OCI-LY7 (cell line): Measurements from ENCODE around the gene ZMPSTE24. TPM values are rescaled to one million over a fixed set of nuclear protein-coding genes. Genes with fewer than 3 reads are reported as not detected.

Experiments used
- BruUV-seq: library from RNA; stranded (reverse); fragments of 400-500 nt; replicated peaks from 2 replicates; lab custom pipeline; 2021; lab: Mats Ljungman, UMichigan
- CTCF ChIA-PET: fragments of 300-600 bp; sonication (Branson Sonifier 250); formaldehyde crosslinking; loops from one replicate; lab custom pipeline; 2022; ENCODE audit warnings: antibody characterized with exemption; ENCODE audit not compliant: unreplicated experiment; lab: Charles Lee
- POLR2A ChIA-PET: fragments of 300-600 bp; sonication (Branson Sonifier 250); formaldehyde crosslinking; loops from one replicate; lab custom pipeline; 2022; ENCODE audit warnings: antibody characterized with exemption; lab: Charles Lee
- DNase-seq: peaks from one replicate; pipeline ENCODE4 v3.0.0-alpha.2; 2015; ENCODE audit warnings: low spot score
- H2AFZ ChIP-seq: fragments of 200-600 bp; sonication (generic), shearing (Covaris generic); 2 replicates; pipeline ENCODE4 v1.6.1; 2014; ENCODE audit warnings: mild to moderate bottlenecking, antibody characterized with exemption, low read length, moderate library complexity
- H3K27ac ChIP-seq: fragments of 200-600 bp; sonication (generic); 2 replicates; pipeline ENCODE4 v1.5.1; 2014; ENCODE audit warnings: mixed run types, low read depth, mild to moderate bottlenecking, moderate library complexity, low read length, inconsistent platforms; ENCODE audit not compliant: poor library complexity, severe bottlenecking
- H3K36me3 ChIP-seq: fragments of 200-600 bp; sonication (generic); 2 replicates; pipeline ENCODE4 v1.6.1; 2014; ENCODE audit warnings: mild to moderate bottlenecking, antibody characterized with exemption, low read length, moderate library complexity, mixed read lengths; ENCODE audit not compliant: insufficient read depth
- H3K4me1 ChIP-seq: fragments of 200-600 bp; sonication (generic); 2 replicates; pipeline ENCODE4 v1.5.1; 2014; ENCODE audit warnings: mild to moderate bottlenecking, low read length; ENCODE audit not compliant: insufficient read depth, poor library complexity, severe bottlenecking
- H3K4me2 ChIP-seq: fragments of 200-600 bp; sonication (generic); 2 replicates; pipeline ENCODE4 v1.6.1; 2014; ENCODE audit warnings: mild to moderate bottlenecking, low read length
- H3K4me3 ChIP-seq: fragments of 200-600 bp; sonication (generic); 2 replicates; pipeline ENCODE4 v1.5.1; 2014; ENCODE audit warnings: mild to moderate bottlenecking, low read depth, low read length; ENCODE audit not compliant: poor library complexity, severe bottlenecking
- H3K79me2 ChIP-seq: fragments of 200-600 bp; sonication (generic); 2 replicates; pipeline ENCODE4 v1.6.1; 2016; ENCODE audit warnings: low read depth, mild to moderate bottlenecking, low read length, moderate library complexity, mixed read lengths; ENCODE audit not compliant: insufficient read depth
- H3K9me2 ChIP-seq: fragments of 200-600 bp; sonication (generic); 2 replicates; pipeline ENCODE4 v1.6.1; 2016; ENCODE audit warnings: mild to moderate bottlenecking, low read length, mixed read lengths; ENCODE audit not compliant: insufficient read depth
- H3K9me3 ChIP-seq: fragments of 200-600 bp; sonication (generic); 2 replicates; pipeline ENCODE4 v1.6.1; 2014; ENCODE audit warnings: mild to moderate bottlenecking, mixed run types, low read length, mixed read lengths
- H4K20me1 ChIP-seq: fragments of 200-600 bp; sonication (generic); 2 replicates; pipeline ENCODE4 v1.6.1; 2014; ENCODE audit warnings: mild to moderate bottlenecking, antibody characterized with exemption, low read length, moderate library complexity, mixed read lengths; ENCODE audit not compliant: insufficient read depth
- CTCF ChIP-seq: fragments of 200-600 bp; sonication (generic); conservative IDR thresholded peaks from 2 replicates; pipeline ENCODE4 v1.5.1; 2014; ENCODE audit warnings: mild to moderate bottlenecking, antibody characterized with exemption, low read length, moderate library complexity, mixed read lengths
- EZH2phosphoT487 ChIP-seq: fragments of 200-600 bp; sonication (generic); IDR thresholded peaks from 2 replicates; pipeline ENCODE4 v1.6.1; 2018; ENCODE audit warnings: low read depth, borderline replicate concordance, mild to moderate bottlenecking, mixed run types, antibody characterized with exemption, low read length, moderate library complexity, mixed read lengths
- intact Hi-C: fragments of 100-400 bp; cut with micrococcal nuclease; formaldehyde crosslinking; loops from one replicate; pipeline ENCODE4 v1.10.0; 2022; ENCODE audit not compliant: unreplicated experiment
- total RNA-seq, 2 experiments: library from RNA; depleted of rRNA in 1 of 2; stranded (reverse); fragments of >200 nt in 1 of 2; shearing (Covaris generic) in 1 of 2; gene quantifications; 2 replicates each; pipeline ENCODE4 v1.2.3, GENCODE V29; 2014 to 2022

The ZMPSTE24 gene
- total RNA-seq, 2 experiments from 2014 or later = 15.8 to 24.3 TPM

GRCh38 chr1:40307186-40307585, 49.1 kb downstream of the ZMPSTE24 start:
- no peak for DNase-seq
- ChIA-PET POLR2A (no interaction called here), CTCF (interaction anchor here (0.8 kb wide), 1 partner anchor 163 kb away, joined by 3 read pairs; no protein-coding TSS in a partner anchor)
- Histone ChIP-seq H4K20me1 (no peaks in the 10 kb centered on the region), H3K79me2 (no peaks in the 10 kb centered on the region), H2AFZ (no peak overlapping the region), H3K4me2 (no peak overlapping the region), H3K36me3 (no peaks in the 10 kb centered on the region), H3K9me2 (no peaks in the 10 kb centered on the region), H3K4me1 (peaks cover 6% of the 10 kb centered on the region), H3K9me3 (no peaks in the 10 kb centered on the region), H3K27ac (no peak overlapping the region), H3K4me3 (no peak overlapping the region)
- BruUV-seq = no TSS peak
- intact Hi-C loops = no loop called here
- TF ChIP-seq CTCF (no peak), EZH2phosphoT487 (no peak)

GRCh38 chr1:40308036-40308727, 50.1 kb downstream of the ZMPSTE24 start:
- ChIA-PET CTCF (interaction anchor here (0.8 kb wide), 1 partner anchor 164 kb away, joined by 3 read pairs; no protein-coding TSS in a partner anchor), POLR2A (no interaction called here)
- H3K9me3 ChIP-seq = no peaks in the 10 kb centered on the region
- DNase-seq = no peak
- no TSS peak for BruUV-seq
- no peak for TF ChIP-seq EZH2phosphoT487
- no peak overlapping the region for H3K4me2 ChIP-seq
- no peak overlapping the region for H3K4me3 ChIP-seq
- no peak overlapping the region for H2AFZ ChIP-seq
- H3K79me2 ChIP-seq = no peaks in the 10 kb centered on the region
- H3K4me1 ChIP-seq = peaks cover 15% of the 10 kb centered on the region
- H3K9me2 ChIP-seq = no peaks in the 10 kb centered on the region
- intact Hi-C loops = no loop called here
- H3K27ac ChIP-seq = no peak overlapping the region
- H3K36me3 ChIP-seq = no peaks in the 10 kb centered on the region
- H4K20me1 ChIP-seq = no peaks in the 10 kb centered on the region

GRCh38 chr1:40309374-40310128, 51.5 kb downstream of the ZMPSTE24 start:
- DNase-seq = no peak
- TF ChIP-seq EZH2phosphoT487 = no peak
- no peak for TF ChIP-seq CTCF
- Histone ChIP-seq H3K79me2 (no peaks in the 10 kb centered on the region), H3K27ac (no peak overlapping the region), H3K4me1 (peaks cover 29% of the 10 kb centered on the region), H4K20me1 (no peaks in the 10 kb centered on the region), H3K9me3 (no peaks in the 10 kb centered on the region), H3K36me3 (no peaks in the 10 kb centered on the region), H3K4me2 (no peak overlapping the region), H3K4me3 (no peak overlapping the region), H2AFZ (no peak overlapping the region), H3K9me2 (no peaks in the 10 kb centered on the region)
- intact Hi-C loops = no loop called here
- no TSS peak for BruUV-seq
- CTCF ChIA-PET = interaction anchor here (0.7 kb wide), 1 partner anchor 78 kb away, joined by 3 read pairs; no protein-coding TSS in a partner anchor
- POLR2A ChIA-PET = no interaction called here
